ENCODE results near the gene SLC2A6. TPM values are rescaled to one million over a fixed set of nuclear protein-coding genes. Genes with fewer than 3 reads are reported as not detected.

SLC2A6 gene
- total RNA-seq, 2 donors from 2014 or later: 4.3 to 5.2 TPM

GRCh38 chr9:133425049-133425632, 53.8 kb downstream of the SLC2A6 start:
- Histone ChIP-seq H3K27me3 (peaks cover 0 to 4% of the 10 kb centered on the region in 2 donors), H3K9me3 (no peaks in the 10 kb centered on the region), H3K4me3 (no peak overlapping the region), H3K36me3 (no peaks in the 10 kb centered on the region), H3K4me1 (peaks cover 0 to 18% of the 10 kb centered on the region in 2 donors), H3K27ac (no peak overlapping the region)
- no peak for DNase-seq (ENCODE audit: low spot score)
- TF ChIP-seq CTCF (IDR thresholded peaks at IDR 0.05): no peak

- no peaks in the 10 kb centered on the region for H3K9me3 ChIP-seq
- peaks cover 0 to 4% of the 10 kb centered on the region in 2 donors for H3K27me3 ChIP-seq
- peaks cover 0 to 12% of the 10 kb centered on the region in 2 donors for H3K4me1 ChIP-seq
- H3K36me3 ChIP-seq: no peaks in the 10 kb centered on the region
- TF ChIP-seq CTCF (IDR thresholded peaks at IDR 0.05): no peak
- no peak overlapping the region for H3K27ac ChIP-seq
- no peak overlapping the region for H3K4me3 ChIP-seq
- DNase-seq (ENCODE audit: low spot score): no peak
Measured at GRCh38 chr9:133424187-133424586, 54.7 kb downstream of the SLC2A6 start.

- Histone ChIP-seq H3K27me3 (peaks cover 0 to 1% of the 10 kb centered on the region in 2 donors), H3K9me3 (no peaks in the 10 kb centered on the region), H3K4me1 (peaks cover 0 to 11% of the 10 kb centered on the region in 2 donors), H3K36me3 (no peaks in the 10 kb centered on the region), H3K4me3 (no peak overlapping the region), H3K27ac (no peak overlapping the region)
- no peak for TF ChIP-seq CTCF (IDR thresholded peaks at IDR 0.05)
- DNase-seq (ENCODE audit: low spot score): no peak
Measured at GRCh38 chr9:133423216-133423615, 55.7 kb downstream of the SLC2A6 start.

GRCh38 chr9:133421615-133422542, 57.0 kb downstream of the SLC2A6 start, which contains the start of gene ADAMTS13:
TSS of gene ADAMTS13 (plus strand) at chr9:133422367. CDS start at chr9:133422444, 77 bp downstream.
- H3K4me3 ChIP-seq: no peak within 1 kb of the TSS
- TF ChIP-seq CTCF (IDR thresholded peaks at IDR 0.05): no peak
- H3K27ac ChIP-seq: no peak within 1 kb of the TSS
- H3K9me3 ChIP-seq: no peaks in the 10 kb centered on the region
- no peak for DNase-seq (ENCODE audit: low spot score)
- H3K36me3 ChIP-seq: no peaks in the 10 kb centered on the region
- H3K27me3 ChIP-seq: no peaks in the 10 kb centered on the region
- H3K4me1 ChIP-seq: peaks cover 0 to 15% of the 10 kb centered on the region in 2 donors

Other genes with a start within 250 kb of the SLC2A6 start
- gene ABO, start 203.9 kb downstream of the SLC2A6 start, total RNA-seq: 1 to 10 TPM; 1.1 to 2.5 TPM
- gene SURF6, start 142.9 kb downstream of the SLC2A6 start, total RNA-seq: 10 to 100 TPM in 1 of 2 donors, 1 to 10 TPM in 1; 8.2 to 13.6 TPM
- 10 to 100 TPM; 15.1 to 24.6 TPM for gene MED22, start 131.0 kb downstream of the SLC2A6 start, total RNA-seq
- 1,000 to 10,000 TPM in 1 of 2 donors, 100 to 1,000 TPM in 1; 739 to 1,208 TPM for gene RPL7A, start 130.9 kb downstream of the SLC2A6 start, total RNA-seq
- 10 to 100 TPM; 41.5 to 58.6 TPM for gene SURF1, start 122.6 kb downstream of the SLC2A6 start, total RNA-seq
- 10 to 100 TPM; 18.1 to 45.9 TPM for gene SURF2, start 122.5 kb downstream of the SLC2A6 start, total RNA-seq
- gene SURF4, start 103.0 kb downstream of the SLC2A6 start, total RNA-seq: 100 to 1,000 TPM in 1 of 2 donors, 10 to 100 TPM in 1; 96.0 to 124 TPM
- gene STKLD1, start 102.7 kb downstream of the SLC2A6 start, total RNA-seq: under 1 TPM in 1 of 2 donors, not detected in 1; 0.90 TPM
- gene REXO4, start 61.1 kb downstream of the SLC2A6 start, total RNA-seq: 10 to 100 TPM; 13.4 to 13.8 TPM
- gene ADAMTS13, start 56.7 kb downstream of the SLC2A6 start, total RNA-seq: 1 to 10 TPM; 2.0 to 2.4 TPM
- gene CACFD1, start 19.1 kb downstream of the SLC2A6 start, total RNA-seq: 10 to 100 TPM; 11.9 to 12.4 TPM
- not detected for gene MYMK, start 45.9 kb upstream of the SLC2A6 start, total RNA-seq
- 10 to 100 TPM in 1 of 2 donors, 1 to 10 TPM in 1; 4.9 to 27.7 TPM for gene ADAMTSL2, start 55.6 kb upstream of the SLC2A6 start, total RNA-seq
- 1 to 10 TPM in 1 of 2 donors, not detected in 1; 1.7 TPM for gene FAM163B, start 130.3 kb upstream of the SLC2A6 start, total RNA-seq
- not detected for gene DBH, start 157.3 kb upstream of the SLC2A6 start, total RNA-seq